ENCODE results near the gene YDJC.

DNA sequence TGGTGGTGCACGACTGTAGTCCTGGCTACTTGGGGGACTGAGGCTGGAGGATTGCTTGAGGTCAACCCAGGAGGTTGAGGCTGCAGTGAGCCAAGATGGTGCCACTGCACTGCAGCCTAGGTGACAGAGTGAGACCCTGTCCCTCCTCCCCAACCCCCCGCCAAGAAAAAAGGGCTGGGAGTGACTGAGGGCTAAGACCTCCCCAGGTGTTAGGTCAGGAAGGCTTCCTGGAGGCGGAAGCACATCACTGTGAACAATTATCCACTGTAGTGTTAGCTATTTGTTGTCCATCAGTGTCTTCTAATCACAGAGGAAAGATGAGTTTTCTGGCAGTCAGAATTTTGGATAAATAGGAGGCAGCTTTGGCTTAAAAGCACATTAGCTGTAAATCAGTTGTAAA, 8.8 kb downstream of the YDJC start:
- TF ChIP-seq POLR2AphosphoS5 (IDR thresholded peaks at IDR 0.05; ENCODE audit: control insufficient read depth, insufficient read depth, low read depth, low read length) (no peak), CEBPB (tag; IDR thresholded peaks at IDR 0.05) (no peak), HDAC2 (IDR thresholded peaks at IDR 0.05) (no peak), ZNF212 (CRISPR knock-in tag; IDR thresholded peaks at IDR 0.05) (no peak), EZH2 (IDR thresholded peaks at IDR 0.05; ENCODE audit: borderline replicate concordance, low read depth, low read length) (no peak), GTF2A2 (tag; IDR thresholded peaks at IDR 0.05) (no peak), EP300 (IDR thresholded peaks at IDR 0.05; ENCODE audit: low read length) (no peak), ZNF354B (CRISPR knock-in tag; IDR thresholded peaks at IDR 0.05) (no peak), POLR2A (conservative IDR thresholded peaks at IDR 0.05) (no peak)
- TF ChIP-seq, protein P1, sequence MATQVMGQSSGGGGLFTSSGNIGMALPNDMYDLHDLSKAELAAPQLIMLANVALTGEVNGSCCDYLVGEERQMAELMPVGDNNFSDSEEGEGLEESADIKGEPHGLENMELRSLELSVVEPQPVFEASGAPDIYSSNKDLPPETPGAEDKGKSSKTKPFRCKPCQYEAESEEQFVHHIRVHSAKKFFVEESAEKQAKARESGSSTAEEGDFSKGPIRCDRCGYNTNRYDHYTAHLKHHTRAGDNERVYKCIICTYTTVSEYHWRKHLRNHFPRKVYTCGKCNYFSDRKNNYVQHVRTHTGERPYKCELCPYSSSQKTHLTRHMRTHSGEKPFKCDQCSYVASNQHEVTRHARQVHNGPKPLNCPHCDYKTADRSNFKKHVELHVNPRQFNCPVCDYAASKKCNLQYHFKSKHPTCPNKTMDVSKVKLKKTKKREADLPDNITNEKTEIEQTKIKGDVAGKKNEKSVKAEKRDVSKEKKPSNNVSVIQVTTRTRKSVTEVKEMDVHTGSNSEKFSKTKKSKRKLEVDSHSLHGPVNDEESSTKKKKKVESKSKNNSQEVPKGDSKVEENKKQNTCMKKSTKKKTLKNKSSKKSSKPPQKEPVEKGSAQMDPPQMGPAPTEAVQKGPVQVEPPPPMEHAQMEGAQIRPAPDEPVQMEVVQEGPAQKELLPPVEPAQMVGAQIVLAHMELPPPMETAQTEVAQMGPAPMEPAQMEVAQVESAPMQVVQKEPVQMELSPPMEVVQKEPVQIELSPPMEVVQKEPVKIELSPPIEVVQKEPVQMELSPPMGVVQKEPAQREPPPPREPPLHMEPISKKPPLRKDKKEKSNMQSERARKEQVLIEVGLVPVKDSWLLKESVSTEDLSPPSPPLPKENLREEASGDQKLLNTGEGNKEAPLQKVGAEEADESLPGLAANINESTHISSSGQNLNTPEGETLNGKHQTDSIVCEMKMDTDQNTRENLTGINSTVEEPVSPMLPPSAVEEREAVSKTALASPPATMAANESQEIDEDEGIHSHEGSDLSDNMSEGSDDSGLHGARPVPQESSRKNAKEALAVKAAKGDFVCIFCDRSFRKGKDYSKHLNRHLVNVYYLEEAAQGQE (IDR thresholded peaks at IDR 0.05; ENCODE audit: borderline replicate concordance) = no peak
- TF ChIP-seq, protein P1 (CRISPR knock-in tag; IDR thresholded peaks at IDR 0.05; ENCODE audit: low read depth) = no peak
- TF ChIP-seq, protein P2, sequence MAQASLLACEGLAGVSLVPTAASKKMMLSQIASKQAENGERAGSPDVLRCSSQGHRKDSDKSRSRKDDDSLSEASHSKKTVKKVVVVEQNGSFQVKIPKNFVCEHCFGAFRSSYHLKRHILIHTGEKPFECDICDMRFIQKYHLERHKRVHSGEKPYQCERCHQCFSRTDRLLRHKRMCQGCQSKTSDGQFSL (CRISPR knock-in tag; IDR thresholded peaks at IDR 0.05) = no peak
- TF ChIP-seq, protein P2 (tag; IDR thresholded peaks at IDR 0.05) = no peak
- TF ChIP-seq, protein P3, sequence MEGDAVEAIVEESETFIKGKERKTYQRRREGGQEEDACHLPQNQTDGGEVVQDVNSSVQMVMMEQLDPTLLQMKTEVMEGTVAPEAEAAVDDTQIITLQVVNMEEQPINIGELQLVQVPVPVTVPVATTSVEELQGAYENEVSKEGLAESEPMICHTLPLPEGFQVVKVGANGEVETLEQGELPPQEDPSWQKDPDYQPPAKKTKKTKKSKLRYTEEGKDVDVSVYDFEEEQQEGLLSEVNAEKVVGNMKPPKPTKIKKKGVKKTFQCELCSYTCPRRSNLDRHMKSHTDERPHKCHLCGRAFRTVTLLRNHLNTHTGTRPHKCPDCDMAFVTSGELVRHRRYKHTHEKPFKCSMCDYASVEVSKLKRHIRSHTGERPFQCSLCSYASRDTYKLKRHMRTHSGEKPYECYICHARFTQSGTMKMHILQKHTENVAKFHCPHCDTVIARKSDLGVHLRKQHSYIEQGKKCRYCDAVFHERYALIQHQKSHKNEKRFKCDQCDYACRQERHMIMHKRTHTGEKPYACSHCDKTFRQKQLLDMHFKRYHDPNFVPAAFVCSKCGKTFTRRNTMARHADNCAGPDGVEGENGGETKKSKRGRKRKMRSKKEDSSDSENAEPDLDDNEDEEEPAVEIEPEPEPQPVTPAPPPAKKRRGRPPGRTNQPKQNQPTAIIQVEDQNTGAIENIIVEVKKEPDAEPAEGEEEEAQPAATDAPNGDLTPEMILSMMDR (IDR thresholded peaks at IDR 0.05 in 2 of 3, conservative IDR thresholded peaks at IDR 0.05 in 1 of 3; ENCODE audit: insufficient read depth in 2 of 3, low read depth in 1 of 3, low read length in 3 of 3) = no peak; a peak in 1 of 6 replicates

Data from K562 (cell line).